PFSK-1 (cell line): ENCODE results near the gene SGK1.

Experiments
- FOXP2 ChIP-seq: optimal IDR thresholded peaks from 2 replicates; pipeline ENCODE3; 2011; ENCODE audit warnings: borderline replicate concordance, control low read depth, inconsistent platforms; ENCODE audit not compliant: insufficient read depth; ENCODE audit errors: extremely low read length, extremely low read depth
- POLR2AphosphoS5 ChIP-seq: IDR thresholded peaks from 2 replicates; pipeline ENCODE4 v1.6.1; 2012; ENCODE audit warnings: low read depth, mild to moderate bottlenecking, control low read depth, low read length, moderate library complexity
- SIN3A ChIP-seq: IDR thresholded peaks from 2 replicates; pipeline ENCODE4 v1.6.1; 2012; ENCODE audit warnings: mild to moderate bottlenecking, low read length, moderate library complexity, borderline replicate concordance; ENCODE audit not compliant: insufficient read depth
- TAF1 ChIP-seq: IDR thresholded peaks from 2 replicates; pipeline ENCODE4 v1.6.1; 2012; ENCODE audit warnings: low read length, control low read depth, borderline replicate concordance; ENCODE audit not compliant: insufficient read depth
- TF ChIP-seq, protein P1 (sequence below), 2 experiments: IDR thresholded peaks; 2 replicates each; pipeline versions ENCODE4 v1.6.1 to v1.8.0; 2011 to 2012; ENCODE audit warnings: low read depth in 2 of 2, low read length in 2 of 2, control low read depth in 1 of 2, inconsistent platforms in 1 of 2, mild to moderate bottlenecking in 1 of 2, moderate library complexity in 1 of 2; ENCODE audit not compliant: insufficient read depth in 1 of 2

SGK1 gene

GRCh38 chr6:134272374-134272773 lies 45.5 kb downstream of the SGK1 start:
- no peak for TF ChIP-seq TAF1
- TF ChIP-seq, protein P1, sequence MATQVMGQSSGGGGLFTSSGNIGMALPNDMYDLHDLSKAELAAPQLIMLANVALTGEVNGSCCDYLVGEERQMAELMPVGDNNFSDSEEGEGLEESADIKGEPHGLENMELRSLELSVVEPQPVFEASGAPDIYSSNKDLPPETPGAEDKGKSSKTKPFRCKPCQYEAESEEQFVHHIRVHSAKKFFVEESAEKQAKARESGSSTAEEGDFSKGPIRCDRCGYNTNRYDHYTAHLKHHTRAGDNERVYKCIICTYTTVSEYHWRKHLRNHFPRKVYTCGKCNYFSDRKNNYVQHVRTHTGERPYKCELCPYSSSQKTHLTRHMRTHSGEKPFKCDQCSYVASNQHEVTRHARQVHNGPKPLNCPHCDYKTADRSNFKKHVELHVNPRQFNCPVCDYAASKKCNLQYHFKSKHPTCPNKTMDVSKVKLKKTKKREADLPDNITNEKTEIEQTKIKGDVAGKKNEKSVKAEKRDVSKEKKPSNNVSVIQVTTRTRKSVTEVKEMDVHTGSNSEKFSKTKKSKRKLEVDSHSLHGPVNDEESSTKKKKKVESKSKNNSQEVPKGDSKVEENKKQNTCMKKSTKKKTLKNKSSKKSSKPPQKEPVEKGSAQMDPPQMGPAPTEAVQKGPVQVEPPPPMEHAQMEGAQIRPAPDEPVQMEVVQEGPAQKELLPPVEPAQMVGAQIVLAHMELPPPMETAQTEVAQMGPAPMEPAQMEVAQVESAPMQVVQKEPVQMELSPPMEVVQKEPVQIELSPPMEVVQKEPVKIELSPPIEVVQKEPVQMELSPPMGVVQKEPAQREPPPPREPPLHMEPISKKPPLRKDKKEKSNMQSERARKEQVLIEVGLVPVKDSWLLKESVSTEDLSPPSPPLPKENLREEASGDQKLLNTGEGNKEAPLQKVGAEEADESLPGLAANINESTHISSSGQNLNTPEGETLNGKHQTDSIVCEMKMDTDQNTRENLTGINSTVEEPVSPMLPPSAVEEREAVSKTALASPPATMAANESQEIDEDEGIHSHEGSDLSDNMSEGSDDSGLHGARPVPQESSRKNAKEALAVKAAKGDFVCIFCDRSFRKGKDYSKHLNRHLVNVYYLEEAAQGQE (IDR thresholded peaks at IDR 0.05; ENCODE audit: insufficient read depth in 1 of 2, low read depth in 2 of 2, low read length in 2 of 2): no peak
- TF ChIP-seq FOXP2: no peak

DNA sequence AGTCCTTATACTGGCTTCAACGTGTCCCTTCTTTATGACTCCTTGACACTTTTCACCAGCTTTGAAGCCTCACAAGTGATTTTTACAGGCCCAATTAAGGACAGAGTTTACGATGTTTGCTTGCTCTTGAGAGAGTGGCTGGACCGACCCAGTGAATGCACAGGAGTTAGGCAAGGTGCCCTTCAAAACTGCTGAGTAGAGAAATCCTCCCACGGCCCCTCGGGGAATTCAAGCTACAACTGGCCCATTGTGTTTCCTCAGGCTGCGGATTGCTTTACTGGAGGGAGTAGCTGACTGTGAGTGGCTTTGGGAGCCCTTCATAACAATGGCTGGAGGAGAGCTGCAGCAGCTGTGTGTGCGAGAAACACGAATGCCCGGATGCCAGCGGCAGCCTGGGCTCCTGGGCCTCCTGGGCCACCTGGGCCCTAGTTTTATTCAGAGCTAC lies 50.0 kb downstream of the SGK1 start:
- TF ChIP-seq POLR2AphosphoS5 (no peak), FOXP2 (no peak), TAF1 (no peak)

GRCh38 chr6:134266776-134267175 lies 51.1 kb downstream of the SGK1 start:
- TF ChIP-seq TAF1 (no peak), POLR2AphosphoS5 (no peak), SIN3A (no peak), FOXP2 (no peak)
- TF ChIP-seq, protein P1 (IDR thresholded peaks at IDR 0.05; ENCODE audit: insufficient read depth in 1 of 2, low read depth in 2 of 2, low read length in 2 of 2): no peak

GRCh38 chr6:134261766-134262165 lies 56.1 kb downstream of the SGK1 start:
- TF ChIP-seq POLR2AphosphoS5 (no peak), FOXP2 (no peak), TAF1 (no peak), SIN3A (no peak)
- TF ChIP-seq, protein P1 (IDR thresholded peaks at IDR 0.05; ENCODE audit: insufficient read depth in 1 of 2, low read depth in 2 of 2, low read length in 2 of 2): no peak

- TF ChIP-seq FOXP2: no peak
- TF ChIP-seq, protein P1 (IDR thresholded peaks at IDR 0.05; ENCODE audit: insufficient read depth in 1 of 2, low read depth in 2 of 2, low read length in 2 of 2): no peak
- TF ChIP-seq SIN3A: no peak
Observed at GRCh38 chr6:134258849-134259306, 59.0 kb downstream of the SGK1 start.
